H1 (cell line): ENCODE data around the gene PARD3. TPM values are rescaled to one million over a fixed set of nuclear protein-coding genes. Genes with fewer than 3 reads are reported as not detected.

ENCODE experiments used
- CHD7 ChIP-seq: fragments of 300-600 bp; sonication (generic); IDR thresholded peaks from 2 replicates; pipeline ENCODE4 v1.7.1; 2012; ENCODE audit warnings: low read length, moderate library complexity, mild to moderate bottlenecking, inconsistent platforms; ENCODE audit not compliant: insufficient replicate concordance
- JUN ChIP-seq: IDR thresholded peaks from 2 replicates; pipeline ENCODE4 v1.6.1; 2011; ENCODE audit warnings: low read depth, mild to moderate bottlenecking, improper control_type of control experiment, low read length
- JUND ChIP-seq: IDR thresholded peaks from 2 replicates; pipeline ENCODE4 v1.6.1; 2011; ENCODE audit warnings: mild to moderate bottlenecking, improper control_type of control experiment, low read length
- SIN3A ChIP-seq, 2 experiments: IDR thresholded peaks in 1 of 2; conservative IDR thresholded peaks in 1 of 2; 2 replicates each; pipeline ENCODE4 v1.6.1; 2011 to 2012; ENCODE audit warnings: low read length in 2 of 2, improper control_type of control experiment in 1 of 2, low read depth in 1 of 2, mild to moderate bottlenecking in 1 of 2
- SUZ12 ChIP-seq: fragments of 200-600 bp; sonication (generic); IDR thresholded peaks from 2 replicates; pipeline ENCODE4 v1.6.1; 2012; ENCODE audit warnings: mild to moderate bottlenecking, inconsistent platforms, low read length, moderate library complexity, mixed read lengths
- TBP ChIP-seq: IDR thresholded peaks from 2 replicates; pipeline ENCODE4 v1.6.1; 2011; ENCODE audit warnings: low read depth, low read length, improper control_type of control experiment
- polyA plus RNA-seq, 7 experiments: library from polyadenylated mRNA; depleted of rRNA in 3 of 7; stranded (reverse) in 5 of 7; unstranded in 2 of 7; fragments of >200 nt in 5 of 7; fragments of 200-250 nt in 2 of 7; gene quantifications; 1 replicate in 5 of 7; 2 replicates in 1 of 7; 4 replicates in 1 of 7; pipeline versions ENCODE4 v1.2.1 to v1.2.3, GENCODE V29; 2011 to 2013; ENCODE audit warnings: missing spikeins in 2 of 7, mixed read lengths in 2 of 7
- total RNA-seq: library from RNA; stranded (reverse); fragmentation: NEBNext Ultra II Directional; extraction: Animal tissue kit (Norgen Biotek cat#: 25700); gene quantifications from 2 replicates; pipeline ENCODE4 v1.2.1, GENCODE V29; 2021

PARD3 gene
- total and polyA plus RNA-seq, 2 of the 8 experiments (the other 6 are each of a cell fraction or from before 2014, with no cell fraction given): 19.7 to 49.1 TPM

- TF ChIP-seq SIN3A (conservative IDR thresholded peaks at IDR 0.05 in 1 of 2, IDR thresholded peaks at IDR 0.05 in 1 of 2; ENCODE audit: low read depth in 1 of 2, low read length in 2 of 2) (no peak), JUND (no peak), TBP (no peak), CHD7 (no peak), JUN (no peak), SUZ12 (no peak)
These were observed 2.5 kb upstream of the PARD3 start (continued) for GRCh38 chr10:34817586-34817985.
